WI38 (cell line): Measurements from ENCODE around the gene MSI2.
A peak's percentile ranks its signal among the peaks of the same experiment; 100 is the strongest.

ENCODE experiments used
- H3K4me3 ChIP-seq: 2 replicates; pipeline ENCODE4 v1.5.1; 2011; ENCODE audit warnings: low read depth, mild to moderate bottlenecking, control low read depth, low read length
- TF ChIP-seq, protein P1 (sequence below): IDR thresholded peaks from 2 replicates; pipeline ENCODE4 v1.5.1; 2012; ENCODE audit warnings: low read depth, mild to moderate bottlenecking, control low read depth, low read length

The MSI2 gene

DNA sequence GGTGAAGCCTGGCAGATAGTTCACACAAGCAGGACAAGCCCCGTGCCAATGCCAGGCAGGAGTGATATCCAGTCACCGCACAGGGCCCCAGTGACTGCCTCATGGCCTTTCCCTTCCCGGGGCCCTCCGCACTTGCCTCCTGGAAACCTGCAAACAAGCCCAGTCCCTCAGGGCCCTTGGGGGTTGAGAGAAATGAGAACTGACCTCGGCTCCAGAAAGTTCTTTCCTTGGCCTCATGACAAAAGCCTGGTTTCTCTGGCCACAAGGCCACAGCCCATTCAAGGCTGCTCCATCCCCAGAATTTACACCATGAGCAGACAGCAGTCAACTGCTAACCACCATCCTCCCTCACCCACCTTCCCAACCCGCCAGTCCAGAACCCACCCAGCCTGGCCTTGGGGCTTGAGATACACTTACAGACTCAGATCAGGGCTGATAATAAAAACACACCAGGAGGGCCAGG is 411.2 kb downstream of the MSI2 start:
- TF ChIP-seq, protein P1, sequence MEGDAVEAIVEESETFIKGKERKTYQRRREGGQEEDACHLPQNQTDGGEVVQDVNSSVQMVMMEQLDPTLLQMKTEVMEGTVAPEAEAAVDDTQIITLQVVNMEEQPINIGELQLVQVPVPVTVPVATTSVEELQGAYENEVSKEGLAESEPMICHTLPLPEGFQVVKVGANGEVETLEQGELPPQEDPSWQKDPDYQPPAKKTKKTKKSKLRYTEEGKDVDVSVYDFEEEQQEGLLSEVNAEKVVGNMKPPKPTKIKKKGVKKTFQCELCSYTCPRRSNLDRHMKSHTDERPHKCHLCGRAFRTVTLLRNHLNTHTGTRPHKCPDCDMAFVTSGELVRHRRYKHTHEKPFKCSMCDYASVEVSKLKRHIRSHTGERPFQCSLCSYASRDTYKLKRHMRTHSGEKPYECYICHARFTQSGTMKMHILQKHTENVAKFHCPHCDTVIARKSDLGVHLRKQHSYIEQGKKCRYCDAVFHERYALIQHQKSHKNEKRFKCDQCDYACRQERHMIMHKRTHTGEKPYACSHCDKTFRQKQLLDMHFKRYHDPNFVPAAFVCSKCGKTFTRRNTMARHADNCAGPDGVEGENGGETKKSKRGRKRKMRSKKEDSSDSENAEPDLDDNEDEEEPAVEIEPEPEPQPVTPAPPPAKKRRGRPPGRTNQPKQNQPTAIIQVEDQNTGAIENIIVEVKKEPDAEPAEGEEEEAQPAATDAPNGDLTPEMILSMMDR = no peak
- H3K4me3 ChIP-seq = no peak overlapping the region

DNA sequence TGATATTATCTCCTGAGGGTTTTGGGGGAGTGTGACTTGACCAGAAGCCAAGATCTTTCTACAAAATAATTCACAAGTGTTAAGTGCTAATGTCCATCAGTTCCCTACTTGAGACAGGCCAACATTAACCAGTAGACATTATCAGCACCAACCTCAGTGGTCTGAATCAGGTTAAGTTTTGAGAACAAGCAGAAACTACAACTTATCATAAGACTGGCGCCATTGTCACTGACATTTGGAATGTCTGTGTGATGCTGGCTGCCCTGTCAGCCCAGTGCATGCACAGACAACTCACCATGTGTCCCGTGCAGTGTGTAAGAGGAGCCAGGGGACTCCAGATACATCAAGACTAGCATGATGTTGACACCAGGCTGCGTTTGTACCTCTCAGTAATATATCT is 412.0 kb downstream of the MSI2 start:
- H3K4me3 ChIP-seq = no peak overlapping the region
- TF ChIP-seq, protein P1 = no peak

DNA sequence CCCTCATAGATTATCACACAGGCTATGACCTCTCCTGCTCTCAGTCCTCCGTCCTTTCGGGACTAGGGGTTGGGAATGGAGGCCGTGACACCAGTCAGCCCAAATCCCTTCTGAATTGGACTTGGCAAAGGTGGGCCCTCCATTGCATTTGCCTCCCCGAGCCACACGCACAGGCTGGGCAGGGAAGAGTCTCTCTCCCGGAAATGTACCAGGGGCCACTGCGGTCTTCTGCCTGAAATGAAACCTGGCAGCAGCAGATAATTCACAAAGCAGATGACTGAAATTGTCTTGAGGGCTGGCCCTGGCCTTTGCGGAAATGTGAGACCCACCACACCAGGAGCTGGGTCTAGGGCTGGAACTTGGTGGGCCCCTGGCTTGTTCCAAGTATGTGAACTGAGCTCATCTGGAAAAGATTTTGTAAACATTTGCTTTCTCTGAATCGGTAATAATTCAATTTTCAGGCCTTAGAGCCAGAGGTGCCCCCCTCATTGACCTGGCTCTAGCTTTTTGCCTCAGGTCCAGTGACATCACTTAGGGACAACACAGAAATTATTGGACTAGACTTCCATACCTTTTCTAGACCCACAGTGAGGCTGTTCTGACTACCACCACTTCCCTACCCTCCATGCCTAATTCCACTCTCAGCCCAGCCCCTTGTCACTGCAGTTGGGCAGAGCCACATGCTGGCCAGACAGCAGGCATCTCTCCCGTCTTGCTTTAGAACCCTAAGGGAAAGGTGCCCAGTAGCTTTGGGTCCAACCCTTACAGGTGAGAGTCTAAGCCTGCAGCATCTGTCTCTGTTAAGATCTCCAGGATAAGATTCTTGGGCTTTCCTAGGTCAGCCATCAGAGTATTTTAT is 413.6 kb downstream of the MSI2 start:
- TF ChIP-seq, protein P1 = no peak
- no peak overlapping the region for H3K4me3 ChIP-seq

DNA sequence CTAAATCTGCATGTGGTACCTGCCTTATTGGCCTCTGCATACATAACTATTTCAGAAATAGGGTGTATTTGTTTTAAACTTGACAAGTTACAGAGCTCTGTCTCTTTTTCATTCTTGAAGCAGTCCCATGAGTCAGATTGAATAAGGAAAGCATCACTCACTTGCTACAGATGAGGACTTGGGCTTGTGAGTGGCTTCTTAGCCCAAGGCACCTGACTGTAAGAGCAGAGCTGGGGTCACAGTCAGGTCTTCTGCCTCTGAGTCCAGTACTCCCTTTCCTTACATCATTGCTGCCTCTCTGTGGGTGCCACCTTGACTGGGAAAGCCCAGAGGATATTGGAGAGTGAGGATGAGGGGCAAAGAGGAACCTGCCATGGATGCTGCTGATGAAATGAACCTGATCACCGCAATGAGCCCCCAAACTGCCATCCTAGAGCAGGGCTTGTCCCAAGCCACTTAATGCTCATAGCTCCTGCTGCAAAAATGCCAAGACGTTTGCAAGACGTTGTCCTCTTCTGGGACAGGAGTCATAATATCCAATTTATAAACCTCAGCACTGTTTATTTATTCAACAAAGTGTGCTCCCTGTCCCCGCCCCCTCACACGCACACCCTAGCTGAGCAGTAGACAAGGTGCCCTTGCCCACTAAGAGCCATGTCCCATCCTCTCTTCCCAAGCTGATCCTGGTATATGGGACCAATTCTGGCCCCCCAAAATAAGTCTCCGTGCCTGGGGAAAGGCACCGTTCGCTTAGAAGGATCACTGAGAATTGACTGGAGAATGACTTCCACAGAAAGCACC is 414.6 kb downstream of the MSI2 start:
- H3K4me3 ChIP-seq = no peak overlapping the region
- TF ChIP-seq, protein P1 = no peak

DNA sequence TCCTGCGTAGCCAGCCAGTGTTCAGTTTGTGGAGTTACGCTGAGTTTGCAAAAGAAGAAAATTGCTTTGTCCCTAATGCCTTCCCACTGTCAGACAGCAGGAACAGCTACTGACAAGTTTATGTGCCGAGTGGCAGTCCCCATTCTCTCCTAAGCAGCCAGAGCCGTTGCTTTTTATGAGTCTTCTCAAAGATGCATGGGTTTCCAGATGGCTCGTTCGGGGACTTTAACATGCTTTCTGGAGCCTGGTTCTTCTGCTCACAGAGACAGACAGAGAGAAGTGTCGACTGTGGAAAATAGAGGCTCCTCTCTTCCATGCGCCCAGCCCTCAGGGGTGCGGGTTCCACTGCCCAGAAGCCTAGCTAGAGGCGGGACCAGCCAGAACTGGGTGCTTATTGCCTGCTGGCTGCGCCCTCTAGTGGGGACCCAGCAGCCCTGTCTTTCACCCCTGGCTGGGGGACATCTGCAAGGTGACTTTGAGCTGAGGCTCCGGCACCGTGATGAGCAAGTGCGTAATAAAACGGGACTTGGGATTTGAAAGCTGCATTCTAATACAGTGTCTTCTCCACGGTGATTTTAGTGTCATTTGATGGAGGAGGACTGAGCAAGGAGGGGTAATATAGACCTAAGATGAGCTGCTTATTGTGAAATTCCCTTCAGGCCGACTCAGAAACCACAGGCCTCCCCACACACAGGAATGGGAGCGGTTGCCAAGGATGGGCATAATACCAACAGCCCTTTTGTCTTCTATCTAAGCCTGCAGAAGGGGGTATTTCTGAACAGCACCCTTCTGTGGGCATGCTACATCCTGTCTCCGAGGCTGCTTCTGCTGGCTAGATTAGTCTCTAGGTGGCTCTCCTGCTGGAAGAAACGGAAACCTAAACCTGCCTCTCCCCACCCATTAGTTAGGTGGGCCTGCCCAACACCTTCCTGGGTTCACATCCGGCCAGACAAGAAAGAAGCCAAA is 415.6 kb downstream of the MSI2 start:
- TF ChIP-seq, protein P1 = peak; percentile 98
- H3K4me3 ChIP-seq = no peak overlapping the region

DNA sequence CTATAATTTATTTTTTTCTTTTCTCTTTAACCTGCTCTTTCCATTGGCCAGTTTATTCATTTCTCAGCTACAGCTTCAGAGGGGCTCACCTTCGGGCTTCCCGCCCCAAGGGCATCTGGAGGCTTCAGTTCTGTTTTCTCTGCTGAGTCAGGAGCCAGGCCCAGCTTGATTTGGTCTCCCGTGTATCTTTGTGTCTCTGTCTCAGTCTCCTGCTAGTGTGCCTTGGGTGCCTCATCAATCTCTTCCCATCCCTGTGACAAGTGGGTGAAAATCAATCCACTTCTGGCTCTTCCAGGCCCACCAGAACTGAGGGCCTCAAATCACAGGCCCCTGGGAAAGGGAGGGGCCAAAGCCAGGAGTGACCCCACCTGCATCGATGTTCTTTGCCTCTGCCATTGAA is 416.6 kb downstream of the MSI2 start:
- TF ChIP-seq, protein P1 = no peak
- H3K4me3 ChIP-seq = no peak overlapping the region
